ENCODE results near the gene PTPRH. TPM values are rescaled to one million over a fixed set of nuclear protein-coding genes. Genes with fewer than 3 reads are reported as not detected.

Gene PTPRH
- total and polyA plus RNA-seq, 2 donors (not counting 1 experiment from before 2014, with no cell fraction given), result not detected

GRCh38 chr19:55255618-55256423, 46.5 kb upstream of the PTPRH start:
- Histone ChIP-seq H3K79me2 (ENCODE audit: control insufficient read depth, insufficient read depth, low read length) (peaks cover 76% of the 10 kb centered on the region), H3K4me1 (ENCODE audit: control insufficient read depth in 2 of 2, insufficient read depth in 2 of 2, low read length in 2 of 2) (peaks cover 72 to 81% of the 10 kb centered on the region in 2 donors), H3K4me2 (replicated peaks; ENCODE audit: low read depth, low read length, poor library complexity, severe bottlenecking) (peak overlapping the region; percentile 97), H3K27me3 (replicated peaks in 1 of 4; ENCODE audit: control extremely low read depth in 1 of 4, control insufficient read depth in 3 of 4, insufficient read depth in 4 of 4, low read length in 3 of 4) (no peaks in the 10 kb centered on the region), H4K20me1 (ENCODE audit: control insufficient read depth, insufficient read depth, low read length, poor library complexity, severe bottlenecking) (peaks cover 62% of the 10 kb centered on the region), H3K4me3 (ENCODE audit: control extremely low read depth in 1 of 5, extremely low read depth in 1 of 5, insufficient read depth in 1 of 5, low read depth in 2 of 5, low read length in 4 of 5) (peak overlapping the region; percentile 36 to 89 (median 61)), H3K27ac (ENCODE audit: low read length in 2 of 2) (peak overlapping the region; percentile 87 to 94), H2AFZ (ENCODE audit: insufficient read depth, low read depth, low read length, poor library complexity, severe bottlenecking) (no peak overlapping the region), H3K9me3 (ENCODE audit: control extremely low read depth in 1 of 3, control insufficient read depth in 2 of 3, insufficient read depth in 1 of 3, low read length in 2 of 3) (no peaks in the 10 kb centered on the region), H3K36me3 (replicated peaks in 1 of 2; ENCODE audit: control extremely low read depth in 1 of 2, control insufficient read depth in 1 of 2, extremely low read depth in 1 of 2, insufficient read depth in 2 of 2, low read length in 1 of 2) (no peaks in the 10 kb centered on the region), H3K9ac (ENCODE audit: low read length) (peak overlapping the region; percentile 88)
- Mint-ChIP-seq H3K9me3 (ENCODE audit: insufficient read depth) (no peaks in the 10 kb centered on the region), H3K27me3 (no peaks in the 10 kb centered on the region), H3K4me3 (peak overlapping the region; percentile 96), H3K27ac (peak overlapping the region; percentile 99), H3K4me1 (peaks cover 76% of the 10 kb centered on the region)
- DNase-seq (peak; percentile 67), ATAC-seq (ENCODE audit: low read depth) (no peak)
- intact Hi-C loops (cut with micrococcal nuclease), result loop anchor here (10.0 kb wide), 2 partner anchors 349 to 379 kb away; partner anchors contain the start of genes ZNF524 and ZNF865
- CTCF ChIA-PET, result interaction anchor here (0.9 to 5.9 kb wide), 5 partner anchors 24 to 376 kb away, joined by 3 to 56 read pairs (median 7); partner anchors contain the start of genes BRSK1 and HSPBP1
- 16% methylated on average over 16 of the region's 17 CpGs for WGBS (ENCODE audit: insufficient coverage)
- TF ChIP-seq CTCF (IDR thresholded peaks at IDR 0.05), result no peak
- TF ChIP-seq EZH2 (IDR thresholded peaks at IDR 0.05; ENCODE audit: borderline replicate concordance, insufficient read depth, low read depth, low read length, poor library complexity, severe bottlenecking), result no peak
- POLR2A ChIA-PET, result interaction anchor here (1.9 to 5.2 kb wide), 2 partner anchors 25 to 83 kb away, joined by 8 to 44 read pairs; partner anchors contain the start of genes HSPBP1 and KMT5C

Data from B cell (primary cell).